ENCODE results near the gene GGT5.
"Not testable (repeated sequence)": the region's sequence is repeated elsewhere in the genome, so short reads cannot be mapped to it uniquely, and the experiment has no call there.

The GGT5 gene

GRCh38 chr22:24262185-24262749 lies 17.4 kb upstream of the GGT5 start:
- DNase-seq (ENCODE audit: low read depth): not testable (repeated sequence)

DNA sequence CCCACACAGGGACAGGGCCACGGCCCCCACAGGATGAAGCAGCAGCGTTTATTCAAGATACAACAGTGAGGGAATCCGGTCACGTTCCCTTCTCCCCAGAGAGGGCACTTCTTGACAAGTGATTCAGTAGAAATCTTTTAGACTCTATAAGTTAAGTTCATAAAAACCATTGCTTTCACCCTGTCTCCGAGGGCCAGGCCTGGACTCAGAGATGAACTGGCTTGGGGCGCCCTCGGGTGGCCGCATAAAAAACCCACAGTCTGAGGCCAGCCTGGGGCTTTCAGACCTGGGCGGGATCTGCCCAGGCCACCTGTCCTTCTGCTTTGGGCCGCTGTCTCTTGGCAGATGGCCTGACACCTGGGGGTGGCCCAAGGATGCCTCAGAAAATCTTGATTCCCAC lies 14.6 kb upstream of the GGT5 start:
- peak; percentile 79 for DNase-seq (ENCODE audit: low read depth)

DNA sequence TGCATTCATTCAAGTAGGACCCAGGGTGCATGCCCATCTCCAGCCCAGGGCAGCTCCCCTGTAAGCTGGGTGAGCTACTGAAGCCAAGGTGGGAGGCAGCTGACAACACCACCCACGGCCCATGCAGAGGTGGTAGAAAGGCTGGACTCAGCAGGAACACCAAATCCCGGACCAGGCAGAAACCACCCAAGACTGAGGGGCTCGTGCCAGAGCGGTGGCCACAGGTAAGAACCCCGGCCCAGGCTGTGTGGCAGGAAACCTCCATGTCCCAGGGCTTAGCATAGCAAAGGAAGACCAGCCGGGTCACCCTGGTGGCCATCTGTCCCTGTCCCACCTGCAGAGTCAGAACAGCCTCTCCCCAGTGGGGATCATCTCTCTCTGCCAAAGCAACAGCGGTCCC lies 11.9 kb upstream of the GGT5 start:
- not testable (repeated sequence) for DNase-seq (ENCODE audit: low read depth)

DNA sequence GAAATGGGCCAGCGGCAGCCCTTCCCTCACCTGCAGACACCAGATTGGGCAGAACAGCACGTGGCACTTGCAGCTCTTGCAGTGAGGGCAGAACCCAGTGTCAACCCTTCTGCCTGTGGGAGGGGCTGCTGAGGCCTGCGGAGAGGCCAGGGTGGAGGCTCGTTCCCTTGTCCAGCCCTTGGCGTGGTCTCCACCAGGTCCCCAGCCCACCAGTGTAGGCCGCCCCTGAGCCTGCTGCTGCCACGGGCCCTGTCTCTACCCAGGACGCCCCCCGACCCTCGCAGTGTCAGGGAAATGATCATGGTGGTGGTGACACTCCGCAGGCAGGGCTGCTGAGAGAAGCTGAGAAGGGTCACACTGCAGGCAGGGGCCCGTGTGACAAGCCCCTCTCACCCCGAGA lies 11.3 kb upstream of the GGT5 start:
- not testable (repeated sequence) for DNase-seq (ENCODE audit: low read depth)

DNA sequence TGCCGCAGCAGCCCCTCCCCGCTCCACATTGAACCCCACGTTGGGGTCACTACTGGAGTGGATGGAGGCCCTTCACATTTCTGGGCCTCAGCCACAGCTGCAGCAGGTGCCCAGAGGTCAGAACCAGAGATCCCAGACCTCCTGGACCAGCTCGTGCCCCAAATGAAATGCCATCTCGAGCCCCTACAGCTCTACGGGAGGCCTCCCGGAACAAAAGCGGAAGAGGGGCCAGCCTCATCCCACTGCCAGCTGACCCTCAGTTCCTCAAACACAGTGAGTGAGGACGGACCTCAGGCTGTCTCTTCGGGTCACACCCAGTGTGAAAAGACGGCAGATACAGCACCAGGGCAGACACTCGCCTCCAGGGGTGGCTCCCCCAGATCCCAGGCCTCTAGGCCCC lies 8.2 kb upstream of the GGT5 start:
- not testable (repeated sequence) for DNase-seq (ENCODE audit: low read depth)

GRCh38 chr22:24251286-24251685 lies 6.4 kb upstream of the GGT5 start:
- not testable (repeated sequence) for DNase-seq (ENCODE audit: low read depth)

DNA sequence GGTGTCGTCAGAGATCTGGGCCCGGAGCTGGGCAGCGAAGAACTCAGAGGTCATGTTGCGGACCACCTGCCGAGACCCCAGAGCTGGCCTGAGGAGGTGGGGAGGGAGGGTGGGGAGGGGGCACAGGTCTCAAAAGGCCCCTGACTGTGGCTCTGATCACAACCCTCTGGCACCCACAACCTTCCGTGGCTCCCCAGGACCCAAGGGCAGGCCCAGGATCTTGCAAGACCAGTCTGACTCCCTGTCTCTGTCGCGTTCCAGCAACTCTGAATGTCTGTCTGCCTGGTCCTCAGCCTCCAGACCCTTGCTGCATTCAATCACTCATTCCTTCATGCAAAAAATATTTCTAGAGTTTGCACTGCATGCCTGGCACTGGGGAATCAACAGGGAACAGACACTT lies 4.5 kb upstream of the GGT5 start:
- not testable (repeated sequence) for DNase-seq (ENCODE audit: low read depth)

- not testable (repeated sequence) for DNase-seq (ENCODE audit: low read depth)
Measured at GRCh38 chr22:24248611-24249010, 3.7 kb upstream of the GGT5 start.

DNA sequence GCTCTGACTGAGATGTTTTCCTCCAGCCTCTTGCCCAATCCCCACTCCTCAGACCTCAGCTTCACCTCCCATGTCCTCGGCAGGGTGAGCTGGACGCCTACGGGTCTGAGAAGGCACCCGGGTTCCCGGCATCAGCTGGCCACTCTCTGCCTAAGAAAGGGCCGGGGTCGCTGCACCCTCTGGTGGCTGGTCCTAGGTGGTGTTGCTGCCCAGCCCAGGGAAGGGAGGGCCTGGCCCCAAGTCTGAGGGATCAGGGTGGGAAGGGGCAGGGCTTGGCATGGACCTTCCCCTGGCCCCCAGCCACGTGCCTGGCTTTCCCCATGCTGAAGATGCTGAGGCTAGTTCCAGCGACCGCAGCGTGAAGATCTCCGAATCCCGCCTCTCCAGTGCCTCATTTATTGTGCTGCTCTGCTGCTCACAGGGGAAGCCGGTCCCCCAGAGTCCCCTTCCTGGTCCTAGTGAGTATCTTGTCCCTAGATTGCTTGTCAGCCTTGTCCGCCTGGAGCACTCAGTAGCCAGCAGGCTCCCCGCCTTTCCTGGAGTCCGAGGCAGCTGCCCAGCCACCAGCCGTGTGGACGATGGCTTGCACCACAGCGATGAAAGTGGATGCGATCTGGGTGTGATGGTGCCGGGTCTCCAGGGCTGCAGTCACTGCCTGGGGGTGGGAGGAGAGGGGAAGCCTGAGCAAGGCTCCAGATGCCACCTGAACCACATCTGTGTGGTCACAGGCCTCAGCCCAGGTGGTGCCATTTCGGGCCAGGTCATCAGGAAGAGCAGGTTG lies 2.9 kb upstream of the GGT5 start:
- peak; percentile 97 for DNase-seq (ENCODE audit: low read depth)

DNA sequence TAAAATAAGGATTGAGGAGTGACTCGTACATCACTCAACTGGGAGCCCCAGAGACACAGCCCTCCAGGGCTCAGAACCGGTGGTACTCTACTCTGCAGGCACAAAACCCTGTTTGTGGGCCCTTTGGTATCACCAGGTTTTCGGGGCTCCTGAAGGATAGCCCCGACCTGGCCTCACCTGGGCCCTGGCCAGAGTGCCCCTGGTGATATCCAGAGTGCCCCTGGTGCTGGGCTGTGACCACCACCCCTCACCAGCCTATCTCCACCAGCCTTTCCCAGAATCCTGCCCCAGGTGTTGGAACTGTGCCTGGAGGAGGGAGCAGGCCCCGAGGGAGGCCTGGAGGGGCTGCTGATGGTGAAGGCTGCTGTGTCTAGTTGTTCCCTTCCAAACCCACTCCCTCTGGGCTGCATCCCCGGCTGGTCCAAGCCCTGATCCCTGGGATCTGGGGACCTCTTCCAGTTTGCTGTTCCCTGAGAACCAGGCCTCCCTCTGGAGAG lies 2.2 kb upstream of the GGT5 start:
- DNase-seq (ENCODE audit: low read depth): no peak

DNA sequence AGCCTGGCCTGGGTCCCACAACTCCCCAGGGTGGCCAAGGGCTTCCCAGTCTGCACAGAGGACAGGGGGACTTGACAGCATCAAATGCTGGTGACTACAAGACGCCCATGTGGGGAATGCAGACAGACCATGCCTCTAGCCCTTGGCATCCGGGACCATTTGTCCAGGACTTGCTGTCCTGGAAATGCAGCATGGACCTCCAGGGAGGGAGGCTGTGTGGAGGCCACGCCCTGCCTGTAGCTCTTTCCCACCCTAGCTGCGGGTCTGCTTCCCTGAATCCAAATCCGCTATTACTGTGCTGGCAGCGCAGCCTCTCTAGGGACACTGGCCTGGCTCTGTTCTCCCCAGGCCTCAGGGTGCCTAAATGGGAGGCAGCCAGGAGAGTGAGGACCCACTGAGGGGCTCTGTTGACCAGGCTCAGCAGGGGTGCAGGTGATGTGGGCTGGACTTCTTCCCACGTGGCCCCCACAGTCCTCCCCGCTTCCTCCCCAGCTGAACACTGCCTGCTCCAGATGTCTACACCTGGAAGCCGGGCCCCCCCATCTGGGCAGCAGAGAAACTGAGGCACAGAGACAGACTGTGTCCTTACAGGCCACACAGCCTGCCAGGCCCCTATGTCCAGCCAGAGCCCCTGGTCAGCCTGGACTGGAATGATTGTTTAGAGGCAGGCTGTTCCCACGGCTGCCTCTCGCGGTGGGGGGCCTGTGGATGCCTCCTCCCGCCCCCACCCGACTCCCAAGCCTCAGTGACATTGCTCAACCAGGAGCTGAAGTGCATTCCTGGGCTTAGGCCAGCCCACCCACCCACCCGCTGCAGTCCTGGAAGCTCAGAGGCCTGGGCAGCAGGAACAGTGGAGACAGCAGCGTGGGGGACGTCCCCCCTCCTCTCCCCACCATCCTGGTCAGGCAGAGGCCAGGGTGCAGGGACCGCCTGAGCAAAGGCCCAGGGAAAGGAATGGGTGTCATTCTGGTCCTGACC lies 991 bp upstream of the GGT5 start:
- DNase-seq (ENCODE audit: low read depth): peak; percentile 44

DNA sequence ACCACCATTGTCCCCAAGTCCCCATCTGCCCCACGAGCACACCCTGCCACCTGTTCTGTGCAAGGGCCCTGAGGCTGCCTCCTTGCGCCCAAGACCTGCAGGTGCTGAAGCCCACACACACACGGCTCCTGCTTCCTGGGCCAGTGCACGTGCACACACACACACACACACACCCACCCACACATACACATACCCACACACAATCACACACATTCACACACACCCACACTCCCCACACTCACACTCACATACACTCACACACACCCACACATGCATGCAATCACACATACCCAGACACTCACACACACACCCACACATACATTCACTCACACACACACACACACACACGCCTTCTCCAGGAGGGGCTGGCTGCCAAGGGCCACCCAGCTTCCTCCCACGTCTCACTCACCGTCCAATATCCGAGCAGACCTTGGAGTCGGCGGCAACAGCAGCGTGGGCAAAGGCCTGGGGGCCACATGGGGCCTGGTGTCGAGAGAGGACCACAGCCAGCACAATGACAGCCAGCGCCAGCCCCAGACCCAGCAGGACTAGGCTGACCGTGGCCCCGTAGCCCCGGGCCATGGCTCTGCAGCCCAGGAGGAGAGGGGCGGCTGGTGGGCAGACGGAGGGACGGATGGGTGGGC lies 616 bp downstream of the GGT5 start:
- no peak for DNase-seq (ENCODE audit: low read depth)

DNA sequence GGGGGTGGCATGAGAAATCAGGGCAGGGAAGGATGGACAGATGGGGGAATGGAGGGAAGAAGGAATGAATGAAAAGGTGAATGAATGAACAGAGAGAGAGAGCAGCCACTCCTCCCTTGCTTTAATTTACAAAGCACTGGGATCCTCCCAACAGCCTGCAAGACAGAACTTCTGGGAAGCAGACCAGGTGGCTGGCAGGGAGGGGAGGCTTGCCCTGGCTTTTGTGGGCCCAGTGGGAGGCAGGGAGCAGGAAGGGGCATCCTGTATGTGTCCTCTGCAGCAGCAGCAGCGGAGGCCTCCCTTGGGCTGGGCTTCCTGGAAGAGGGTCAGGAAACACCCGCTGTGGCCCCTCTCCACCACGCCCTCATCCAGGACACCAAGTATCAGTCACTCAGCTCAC lies 1.5 kb downstream of the GGT5 start:
- DNase-seq (ENCODE audit: low read depth): not testable (repeated sequence)

- not testable (repeated sequence) for DNase-seq (ENCODE audit: low read depth)
Measured at GRCh38 chr22:24240985-24241692, 3.7 kb downstream of the GGT5 start.

DNA sequence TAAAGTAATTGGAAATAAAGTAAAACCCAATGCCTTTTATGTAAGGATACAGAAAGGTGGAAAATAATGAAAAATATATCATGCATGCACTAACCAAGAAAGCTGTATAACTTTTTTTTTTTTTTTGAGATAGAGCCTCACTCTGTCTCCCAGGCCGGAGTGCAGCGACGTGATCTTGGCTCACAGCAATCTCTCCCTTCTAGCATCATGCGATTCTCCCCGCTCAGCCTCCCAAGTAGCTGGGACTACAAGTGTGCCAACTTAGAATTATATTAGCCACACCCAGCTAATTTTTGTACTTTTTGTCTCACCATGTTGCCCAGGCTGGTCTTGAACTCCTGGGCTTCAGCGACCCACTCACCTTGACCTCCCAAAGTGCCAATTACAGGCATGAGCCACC lies 4.5 kb downstream of the GGT5 start:
- DNase-seq (ENCODE audit: low read depth): no peak

GRCh38 chr22:24238101-24238694 lies 6.7 kb downstream of the GGT5 start:
- DNase-seq (ENCODE audit: low read depth): not testable (repeated sequence)

DNA sequence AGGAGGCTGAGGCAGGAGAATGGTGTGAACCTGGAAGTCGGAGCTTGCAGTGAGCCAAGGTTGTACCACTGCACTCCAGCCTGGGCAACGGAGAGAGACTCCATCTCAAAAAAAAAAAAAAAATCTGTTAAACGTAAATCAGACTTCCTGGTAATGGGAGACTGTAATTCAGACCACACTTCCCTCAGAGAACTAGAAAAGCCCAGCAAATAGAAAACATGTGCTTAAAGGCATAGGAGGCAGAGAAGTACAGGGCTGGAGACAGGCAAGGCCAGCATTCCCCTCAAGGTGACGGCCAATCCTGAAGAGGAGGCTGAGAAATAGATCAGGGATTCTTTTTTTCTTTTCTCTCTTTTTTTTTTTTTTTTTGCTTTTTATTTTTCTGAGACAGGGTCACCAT lies 8.2 kb downstream of the GGT5 start:
- DNase-seq (ENCODE audit: low read depth): no peak

DNA sequence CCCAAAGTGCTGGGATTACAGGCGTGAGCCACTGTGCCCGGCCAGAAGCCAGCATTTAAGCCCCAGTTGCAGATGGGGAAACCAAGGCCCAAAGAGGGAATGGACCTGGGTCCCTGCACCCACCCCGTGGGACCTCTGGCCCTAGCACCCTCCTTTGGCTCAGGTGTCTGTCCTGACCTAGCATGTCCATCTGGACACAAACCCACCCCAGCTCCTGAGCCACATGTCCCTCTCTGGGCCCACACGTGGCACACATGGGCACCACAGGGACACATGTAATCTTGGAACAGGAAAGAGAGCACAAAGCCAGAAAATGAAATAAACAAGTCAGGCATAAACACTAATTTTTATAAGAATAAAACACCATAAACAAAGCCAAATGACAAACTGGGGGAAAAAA lies 9.6 kb downstream of the GGT5 start:
- no peak for DNase-seq (ENCODE audit: low read depth)

DNA sequence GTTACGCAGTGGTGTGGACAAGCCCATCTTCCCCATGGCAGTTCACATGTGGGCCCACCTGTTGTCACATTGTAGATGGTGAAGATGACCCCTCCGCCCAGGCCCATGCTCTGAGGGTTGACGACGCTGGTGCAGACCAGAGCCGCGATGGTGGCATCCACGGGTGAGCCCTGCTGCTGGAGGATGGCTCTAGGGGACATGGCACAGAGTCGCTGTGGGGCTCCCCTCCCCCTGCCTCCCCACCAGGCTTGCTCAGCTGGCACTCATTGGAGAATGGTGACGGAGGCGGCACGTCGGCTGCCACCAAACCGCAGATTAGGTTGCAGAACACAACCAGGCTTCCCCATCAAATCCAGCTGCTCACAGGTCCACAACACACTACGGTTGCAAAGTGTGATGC lies 11.1 kb downstream of the GGT5 start:
- DNase-seq (ENCODE audit: low read depth): no peak

- DNase-seq (ENCODE audit: low read depth): no peak
Measured at GRCh38 chr22:24233235-24233634, 11.6 kb downstream of the GGT5 start.

DNA sequence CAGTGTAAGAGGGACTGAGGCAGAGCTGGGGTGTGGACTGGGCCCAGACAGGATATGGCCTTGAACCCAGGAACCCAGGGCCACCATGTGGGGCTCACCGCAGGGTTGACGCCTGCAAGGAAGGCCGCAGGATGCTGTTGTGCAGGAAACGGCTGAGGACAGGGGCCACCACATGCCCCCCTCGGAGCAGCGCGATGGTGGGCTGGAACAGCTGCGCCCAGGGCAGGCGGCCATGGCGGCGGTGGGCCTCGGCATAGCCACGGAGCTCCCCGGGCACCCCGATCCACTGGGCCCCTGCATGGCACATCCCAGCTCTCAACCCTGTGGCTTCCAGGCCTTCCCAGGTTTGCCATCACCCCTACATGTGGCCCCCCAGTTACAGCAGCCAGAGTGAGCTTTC lies 12.2 kb downstream of the GGT5 start:
- no peak for DNase-seq (ENCODE audit: low read depth)

All from stromal cell of bone marrow (primary cell).